ENCODE measurements around the gene DLG2.

DLG2 gene

DNA sequence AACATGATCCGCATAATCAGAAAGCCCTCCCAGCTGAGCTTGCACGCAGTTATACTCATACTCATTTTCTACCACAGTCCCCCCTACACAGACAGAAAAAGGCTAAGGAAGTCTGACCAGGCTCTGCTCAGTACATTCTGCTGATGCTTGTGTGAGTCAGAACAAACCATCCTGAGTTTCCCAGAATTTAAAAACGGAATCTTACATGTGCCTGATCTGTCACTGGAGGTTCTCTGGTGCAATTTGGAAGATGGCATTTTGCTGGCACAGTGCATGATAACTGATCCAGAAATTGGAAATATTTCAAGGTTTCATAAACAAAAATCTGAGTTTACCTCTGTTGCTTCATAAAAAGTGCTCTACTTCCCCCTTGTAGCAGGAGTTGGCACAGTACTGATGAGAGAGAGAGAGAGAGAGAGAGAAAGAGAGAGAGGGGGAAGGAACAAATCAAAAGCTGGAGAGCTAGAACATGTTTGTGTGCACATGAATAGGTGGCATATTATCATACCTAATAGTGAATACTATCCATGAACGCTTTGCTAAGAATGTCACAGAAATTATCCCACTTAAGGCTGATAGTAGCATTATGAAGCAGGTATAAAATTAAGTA lies 1085.3 kb downstream of the DLG2 start:
- no peak overlapping the region for H3K4me3 ChIP-seq (ENCODE audit: low read depth, low read length)
- TF ChIP-seq, protein P1, sequence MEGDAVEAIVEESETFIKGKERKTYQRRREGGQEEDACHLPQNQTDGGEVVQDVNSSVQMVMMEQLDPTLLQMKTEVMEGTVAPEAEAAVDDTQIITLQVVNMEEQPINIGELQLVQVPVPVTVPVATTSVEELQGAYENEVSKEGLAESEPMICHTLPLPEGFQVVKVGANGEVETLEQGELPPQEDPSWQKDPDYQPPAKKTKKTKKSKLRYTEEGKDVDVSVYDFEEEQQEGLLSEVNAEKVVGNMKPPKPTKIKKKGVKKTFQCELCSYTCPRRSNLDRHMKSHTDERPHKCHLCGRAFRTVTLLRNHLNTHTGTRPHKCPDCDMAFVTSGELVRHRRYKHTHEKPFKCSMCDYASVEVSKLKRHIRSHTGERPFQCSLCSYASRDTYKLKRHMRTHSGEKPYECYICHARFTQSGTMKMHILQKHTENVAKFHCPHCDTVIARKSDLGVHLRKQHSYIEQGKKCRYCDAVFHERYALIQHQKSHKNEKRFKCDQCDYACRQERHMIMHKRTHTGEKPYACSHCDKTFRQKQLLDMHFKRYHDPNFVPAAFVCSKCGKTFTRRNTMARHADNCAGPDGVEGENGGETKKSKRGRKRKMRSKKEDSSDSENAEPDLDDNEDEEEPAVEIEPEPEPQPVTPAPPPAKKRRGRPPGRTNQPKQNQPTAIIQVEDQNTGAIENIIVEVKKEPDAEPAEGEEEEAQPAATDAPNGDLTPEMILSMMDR (IDR thresholded peaks at IDR 0.05; ENCODE audit: control insufficient read depth, extremely low read depth, insufficient read depth): no peak
- DNase-seq (ENCODE audit: low read depth): no peak

DNA sequence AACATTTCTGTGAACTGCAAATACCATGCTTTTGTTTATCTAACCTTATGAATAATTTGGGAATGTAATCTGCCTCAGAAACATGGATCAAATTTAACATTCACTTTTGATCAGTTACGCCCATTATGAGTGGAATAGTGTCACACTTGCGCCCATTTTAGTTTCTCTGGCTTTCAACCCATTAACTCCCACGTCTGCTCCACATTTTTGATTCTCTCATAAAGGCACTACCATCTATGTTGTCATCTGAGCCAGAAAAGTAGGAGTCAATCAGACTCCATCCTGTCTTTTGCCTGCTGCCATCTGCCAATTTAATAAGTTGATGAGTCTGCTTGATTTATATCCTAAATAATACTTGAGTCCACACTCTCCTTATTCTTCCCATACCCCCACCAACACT lies 1090.7 kb downstream of the DLG2 start:
- H3K4me3 ChIP-seq (ENCODE audit: low read depth, low read length): no peak overlapping the region
- DNase-seq (ENCODE audit: low read depth): no peak
- TF ChIP-seq, protein P1 (IDR thresholded peaks at IDR 0.05; ENCODE audit: control insufficient read depth, extremely low read depth, insufficient read depth): no peak

DNA sequence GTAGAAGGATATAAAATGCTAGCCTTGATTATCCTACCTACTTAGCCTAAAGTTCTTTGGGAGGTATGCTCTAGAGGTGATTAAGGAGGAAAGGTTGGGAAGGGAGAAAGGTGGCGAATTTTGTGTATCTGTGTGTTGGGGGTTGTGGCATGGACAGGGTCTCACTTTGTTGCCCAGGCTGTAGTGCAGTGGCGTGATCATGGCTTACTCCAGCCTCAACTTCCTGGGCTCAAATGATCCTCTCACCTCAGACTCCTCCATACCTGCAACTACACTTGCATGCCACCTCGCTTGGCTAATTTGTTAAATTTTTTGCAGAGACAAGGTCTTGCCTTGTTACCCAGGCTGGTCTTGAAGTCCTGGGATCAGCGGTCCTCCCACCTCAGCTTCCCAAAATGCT lies 1094.8 kb downstream of the DLG2 start:
- DNase-seq (ENCODE audit: low read depth): no peak
- TF ChIP-seq, protein P1 (IDR thresholded peaks at IDR 0.05; ENCODE audit: control insufficient read depth, extremely low read depth, insufficient read depth): no peak
- H3K4me3 ChIP-seq (ENCODE audit: low read depth, low read length): no peak overlapping the region

DNA sequence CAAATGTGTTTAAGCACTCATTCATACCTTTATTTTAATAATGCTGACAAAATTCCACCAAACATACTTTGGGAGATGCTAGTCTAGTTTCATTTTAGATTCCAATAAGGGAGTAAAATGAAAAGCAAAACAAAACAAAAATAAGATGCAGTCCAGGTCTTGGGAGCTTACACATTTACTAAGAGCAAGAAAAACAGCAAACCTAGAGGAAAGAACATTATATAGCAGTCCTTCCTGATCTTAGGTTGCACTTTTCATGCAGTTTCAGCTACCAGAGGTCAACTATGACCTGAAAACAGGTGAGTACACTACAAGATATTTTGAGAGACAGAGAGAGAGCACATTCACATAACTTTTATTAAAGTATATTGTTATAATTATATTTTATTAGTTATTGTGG lies 1100.9 kb downstream of the DLG2 start:
- H3K4me3 ChIP-seq (ENCODE audit: low read depth, low read length): no peak overlapping the region
- DNase-seq (ENCODE audit: low read depth): no peak
- TF ChIP-seq, protein P1 (IDR thresholded peaks at IDR 0.05; ENCODE audit: control insufficient read depth, extremely low read depth, insufficient read depth): no peak

DNA sequence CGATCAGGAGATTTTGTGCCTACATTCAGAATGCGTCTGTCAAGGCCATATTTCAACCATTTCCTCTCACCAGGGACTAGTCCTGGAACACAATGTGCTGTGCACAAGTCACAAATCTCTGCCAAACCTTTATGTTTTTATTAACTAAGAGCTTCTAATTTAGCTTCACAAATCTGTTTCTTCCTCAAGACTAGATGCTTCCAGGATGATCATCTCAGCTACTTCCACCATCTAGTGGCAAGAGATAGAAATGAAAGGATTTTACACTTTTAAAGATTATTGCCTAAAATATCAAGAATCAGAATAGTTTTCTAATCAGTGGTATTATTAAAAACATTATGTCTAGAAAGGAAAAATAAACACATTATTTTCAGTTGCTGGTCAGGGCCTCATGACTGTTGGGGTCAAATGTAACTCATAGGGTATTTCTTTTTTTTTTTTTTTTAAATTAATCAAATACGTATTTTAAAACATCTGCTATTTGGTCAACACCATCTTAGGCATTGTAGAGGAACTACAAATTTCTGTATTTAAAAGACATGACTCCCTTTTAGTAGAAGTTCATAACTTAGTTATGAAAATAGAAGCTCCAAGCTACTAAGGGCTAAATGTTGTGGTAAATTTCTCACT lies 1102.6 kb downstream of the DLG2 start:
- TF ChIP-seq, protein P1 (IDR thresholded peaks at IDR 0.05; ENCODE audit: control insufficient read depth, extremely low read depth, insufficient read depth): peak; percentile 62

DNA sequence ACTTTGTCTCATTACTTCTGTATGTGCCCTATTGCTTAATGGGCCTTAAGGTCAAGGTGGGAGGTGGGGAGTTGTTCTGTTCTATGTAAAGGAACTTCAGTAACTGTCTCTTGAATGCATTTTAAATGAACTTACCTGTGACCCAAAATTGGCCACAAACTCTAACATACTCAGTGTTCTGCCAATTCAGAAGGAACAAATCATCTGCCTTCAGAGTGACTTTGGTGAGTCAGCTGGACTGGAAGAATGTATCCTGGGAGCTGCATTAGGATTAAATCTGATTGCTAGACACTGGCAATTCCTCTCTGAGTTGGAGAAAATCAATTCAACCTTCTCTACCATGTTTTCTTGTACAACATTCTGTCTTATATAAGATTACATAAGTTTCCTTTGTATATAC lies 1104.8 kb downstream of the DLG2 start:
- TF ChIP-seq, protein P1 (IDR thresholded peaks at IDR 0.05; ENCODE audit: control insufficient read depth, extremely low read depth, insufficient read depth): no peak

More for the DNA sequence above, 1102.6 kb downstream of the DLG2 start:
- no peak for DNase-seq (ENCODE audit: low read depth)
- H3K4me3 ChIP-seq (ENCODE audit: low read depth, low read length): no peak overlapping the region

More for the DNA sequence above, 1104.8 kb downstream of the DLG2 start:
- DNase-seq (ENCODE audit: low read depth): no peak
- H3K4me3 ChIP-seq (ENCODE audit: low read depth, low read length): no peak overlapping the region
